Measurements from ENCODE around the gene ADCY1.

Gene ADCY1

GRCh38 chr7:45578022-45578421, 3.9 kb downstream of the ADCY1 start:
- DNase-seq = no peak

- DNase-seq = no peak
Measured at GRCh38 chr7:45578467-45578866, 4.3 kb downstream of the ADCY1 start.

DNA sequence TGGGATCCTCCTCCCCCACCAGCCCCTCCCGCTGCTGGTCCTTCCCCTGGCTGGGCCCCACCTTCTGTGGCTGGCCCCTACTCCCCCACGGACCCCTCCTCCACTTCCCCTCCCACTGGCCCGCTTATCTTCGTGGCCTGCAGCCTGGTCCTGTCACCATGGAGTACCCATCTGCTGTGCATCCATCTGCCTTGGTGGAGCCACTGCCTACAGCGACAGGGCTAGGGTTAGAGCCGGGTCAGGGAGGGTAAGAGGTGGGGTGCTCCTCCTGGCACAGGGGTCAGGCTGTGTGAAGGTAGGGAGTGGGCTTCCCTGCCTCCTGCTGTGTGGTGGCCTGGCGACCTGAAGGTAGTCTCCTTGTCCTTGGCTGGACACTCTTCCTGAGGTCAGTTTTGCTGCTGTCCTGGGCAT, 5.2 kb downstream of the ADCY1 start:
- DNase-seq = no peak

GRCh38 chr7:45580053-45580872, 6.1 kb downstream of the ADCY1 start:
- no peak for DNase-seq

DNA sequence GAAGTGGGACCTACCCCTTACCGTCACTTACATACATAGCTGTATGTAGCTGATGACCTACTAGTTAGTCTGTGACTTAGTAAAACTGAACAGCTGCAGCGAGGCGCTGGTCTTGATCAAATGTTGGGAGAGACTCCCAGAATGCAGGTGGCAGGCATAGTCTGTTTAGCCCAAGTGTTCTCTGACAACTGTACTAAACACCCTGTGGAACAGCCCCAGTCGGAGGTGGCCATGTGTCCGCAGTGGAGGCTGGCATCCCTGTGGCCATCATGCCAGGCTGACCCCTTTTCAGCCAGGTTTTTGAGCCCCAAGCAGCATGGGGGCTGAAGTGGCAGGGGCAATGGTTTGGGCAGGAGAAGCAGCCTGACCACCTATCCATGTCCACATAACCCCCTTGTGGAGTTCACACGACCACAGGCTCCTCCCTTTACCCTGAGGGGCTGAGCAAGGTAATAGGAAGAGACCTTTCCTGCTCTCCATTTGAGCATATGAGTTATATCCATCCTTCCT, 7.2 kb downstream of the ADCY1 start:
- DNase-seq = no peak

GRCh38 chr7:45582136-45582749, 8.1 kb downstream of the ADCY1 start:
- no peak for DNase-seq

DNA sequence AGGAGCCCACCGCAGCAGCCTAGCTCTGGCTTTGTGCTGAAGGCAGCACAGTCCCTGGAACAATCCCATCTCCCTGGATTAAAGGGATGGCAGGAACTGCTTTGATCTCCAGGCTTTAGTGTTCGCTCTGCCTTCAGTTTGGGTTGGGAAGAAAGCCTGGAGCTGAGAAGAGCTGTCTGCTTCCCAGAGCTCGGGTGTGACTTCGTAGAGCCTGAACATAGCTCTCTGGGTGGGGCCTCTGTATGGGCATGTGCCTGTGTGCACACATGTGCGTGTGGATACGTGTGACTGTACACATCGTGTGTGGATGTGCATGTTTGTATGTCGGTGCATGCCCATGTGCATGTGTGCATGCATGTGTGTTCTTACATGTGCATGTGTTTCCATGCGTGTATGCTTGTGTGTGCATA, 8.7 kb downstream of the ADCY1 start:
- DNase-seq = no peak

DNA sequence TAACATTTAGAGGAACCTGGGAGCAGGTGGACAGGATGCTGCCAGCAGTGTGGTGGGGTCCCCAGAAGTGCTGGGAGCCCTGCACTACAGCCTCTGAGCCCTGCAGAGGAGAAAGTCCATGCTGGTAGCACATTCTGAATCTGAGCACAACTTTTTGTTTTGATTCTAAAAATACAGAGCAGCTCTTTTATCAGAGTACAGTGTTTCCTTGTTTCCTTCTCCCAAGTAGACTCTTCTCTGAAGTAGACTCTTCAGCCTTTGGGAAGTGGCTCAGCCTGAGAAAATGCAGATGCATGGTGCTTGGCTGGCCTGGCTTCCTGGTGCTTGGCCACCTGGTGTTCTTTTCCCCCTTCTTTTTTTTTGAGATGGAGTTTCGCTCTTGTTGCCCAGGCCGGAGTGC, 9.1 kb downstream of the ADCY1 start:
- DNase-seq = no peak

DNA sequence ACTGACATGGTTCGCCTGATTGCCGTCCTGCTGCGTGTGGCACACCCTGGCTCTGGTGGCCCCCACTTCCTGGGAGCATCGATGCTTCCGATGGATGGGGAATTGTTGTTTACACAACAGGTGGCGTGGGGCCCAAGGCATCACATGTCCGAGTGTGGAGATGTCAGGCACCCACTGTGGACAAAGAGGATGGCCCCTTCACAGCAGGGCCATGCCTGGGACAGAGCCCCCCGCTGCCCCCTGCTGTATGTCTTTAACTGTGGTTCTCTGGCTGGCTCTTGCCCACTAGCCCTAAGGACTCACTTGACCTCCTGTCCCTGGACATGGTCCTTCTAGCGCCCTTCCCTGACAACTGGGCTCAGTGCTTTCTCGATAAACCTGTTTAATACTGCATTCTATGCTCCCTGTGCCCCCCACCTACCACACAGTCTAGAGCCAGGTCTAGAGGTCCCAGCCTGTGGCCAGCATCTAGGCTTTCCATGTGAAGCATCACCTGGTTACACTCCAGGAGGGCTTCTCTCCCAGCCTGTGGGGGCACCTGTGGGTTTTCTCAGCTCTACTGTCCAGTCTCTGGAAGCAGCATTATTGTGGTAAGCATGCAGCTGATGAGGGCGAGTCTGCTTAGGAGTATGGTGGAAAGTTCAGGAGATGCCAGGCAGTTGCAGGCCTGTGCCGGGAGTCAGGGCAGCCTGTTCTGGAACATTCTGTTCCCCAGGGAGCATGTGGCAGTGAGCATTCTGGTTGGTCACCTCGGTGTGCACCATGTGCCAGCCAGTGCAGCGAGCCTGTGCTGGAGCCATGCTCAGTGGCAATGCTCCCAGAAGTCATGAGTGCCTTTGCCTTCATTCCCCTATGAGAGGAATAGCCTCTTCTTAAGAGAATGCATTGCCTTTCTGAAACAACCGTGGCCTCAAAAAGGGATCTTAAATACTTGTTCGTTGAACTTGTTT, 10.4 kb downstream of the ADCY1 start:
- no peak for DNase-seq

DNA sequence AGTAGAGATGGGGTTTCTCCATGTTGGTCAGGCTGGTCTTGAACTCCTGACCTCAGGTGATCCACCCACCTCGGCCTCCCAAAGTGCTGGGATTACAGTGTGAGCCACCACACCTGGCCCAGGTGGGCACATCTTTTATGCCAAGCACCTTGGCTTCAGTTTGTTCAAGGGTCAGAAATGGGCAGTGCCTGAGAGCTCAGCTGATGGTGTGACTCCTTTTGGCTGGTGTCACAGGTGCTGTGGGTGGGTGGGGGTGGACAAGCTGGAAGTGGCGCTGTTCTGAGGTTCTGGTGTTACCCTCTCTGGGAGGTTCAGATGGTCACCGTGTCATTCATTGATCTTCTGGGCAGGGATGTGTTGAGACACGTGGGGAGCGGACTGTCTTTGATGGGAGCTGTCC, 11.5 kb downstream of the ADCY1 start:
- no peak for DNase-seq

DNA sequence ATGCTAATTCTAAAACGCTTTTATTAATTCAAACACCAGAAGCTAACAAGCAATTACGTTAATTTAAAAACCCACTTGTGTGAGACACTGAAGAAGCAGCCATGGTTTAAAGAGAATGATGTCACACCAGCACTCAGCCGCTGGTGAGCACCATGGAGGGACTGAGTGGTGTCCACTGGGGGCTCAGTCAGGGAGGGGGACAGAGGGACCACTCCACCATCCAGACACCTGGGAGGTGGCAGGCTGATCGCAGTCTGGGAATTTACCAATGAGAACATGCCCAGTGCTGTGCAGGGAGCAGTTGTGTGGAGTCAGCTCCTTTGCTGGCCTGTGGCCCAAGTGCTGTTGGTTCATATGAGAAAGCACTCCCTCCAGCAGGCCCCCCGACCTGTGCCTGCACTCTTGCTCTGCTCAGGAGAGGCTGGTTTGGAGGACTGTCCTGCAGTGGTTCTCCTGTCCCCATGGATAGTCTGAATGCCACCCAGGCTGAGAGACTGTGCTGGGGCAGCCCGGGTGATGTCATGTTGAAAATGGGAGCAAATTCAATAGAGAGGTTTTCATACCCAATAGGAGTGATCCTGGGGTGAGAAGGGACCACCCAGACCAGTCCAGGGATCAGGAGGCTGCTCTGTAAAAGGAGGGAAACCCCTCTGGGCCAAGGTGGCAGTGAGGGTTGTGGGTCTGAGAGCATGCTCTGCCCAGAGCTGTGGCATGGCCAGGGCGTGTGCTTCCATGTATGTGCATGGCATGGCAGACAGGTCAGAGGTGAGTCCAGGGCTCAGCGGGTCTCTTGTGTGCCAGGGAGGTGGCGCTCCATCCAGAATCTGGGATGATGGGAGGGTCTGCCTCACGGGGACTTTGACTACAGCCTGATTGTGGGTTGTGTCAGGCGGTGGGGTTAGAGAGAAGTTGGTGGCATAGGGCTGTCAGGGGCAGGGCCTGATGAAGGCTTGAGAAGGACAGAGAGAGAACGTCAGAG, 12.7 kb downstream of the ADCY1 start:
- DNase-seq = no peak

- no peak for DNase-seq
Measured at GRCh38 chr7:45588466-45588865, 14.3 kb downstream of the ADCY1 start.

- DNase-seq = no peak
Measured at GRCh38 chr7:45589061-45589460, 14.9 kb downstream of the ADCY1 start.

DNA sequence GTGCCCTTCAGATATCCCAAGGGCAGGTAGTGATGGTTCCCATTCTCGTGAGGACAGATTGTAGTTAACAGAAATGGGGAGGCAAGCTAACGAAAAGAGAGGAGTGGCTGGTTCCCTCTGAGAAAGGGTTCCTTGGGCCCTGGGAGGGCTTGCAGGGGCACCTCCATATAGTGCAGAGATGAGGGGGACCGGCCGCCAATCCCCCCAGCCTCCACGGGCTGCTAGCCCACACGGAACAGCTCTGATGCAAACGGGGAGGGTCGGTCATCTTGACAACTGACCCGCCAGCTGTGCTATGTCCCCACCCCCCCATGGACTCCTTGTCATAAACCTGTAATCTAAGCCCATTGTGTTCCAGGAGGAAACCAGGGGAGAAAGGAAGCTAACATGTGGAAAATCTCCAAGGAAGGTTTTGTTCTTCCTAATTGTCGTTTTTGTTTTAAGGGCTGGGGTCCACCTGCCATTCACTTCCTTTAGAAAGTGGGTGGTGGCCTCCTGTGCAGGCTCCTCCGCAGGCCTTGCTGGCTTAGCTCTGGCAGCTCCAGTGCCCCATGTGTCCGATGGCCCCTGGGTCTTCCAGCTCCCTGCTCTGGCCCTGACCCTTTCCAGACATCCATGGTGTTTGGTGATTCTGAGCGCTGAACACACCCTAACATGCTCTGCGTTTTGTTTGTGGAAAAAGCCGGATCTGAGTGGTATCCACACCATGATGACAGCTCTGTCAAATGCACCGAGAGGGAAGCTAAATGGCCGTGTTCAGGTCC, 15.9 kb downstream of the ADCY1 start:
- no peak for DNase-seq

GRCh38 chr7:45590679-45591057, 16.5 kb downstream of the ADCY1 start:
- DNase-seq = no peak

GRCh38 chr7:45591101-45591906, 17.1 kb downstream of the ADCY1 start:
- DNase-seq = no peak

- no peak for DNase-seq
Measured at GRCh38 chr7:45592230-45592991, 18.2 kb downstream of the ADCY1 start.

DNA sequence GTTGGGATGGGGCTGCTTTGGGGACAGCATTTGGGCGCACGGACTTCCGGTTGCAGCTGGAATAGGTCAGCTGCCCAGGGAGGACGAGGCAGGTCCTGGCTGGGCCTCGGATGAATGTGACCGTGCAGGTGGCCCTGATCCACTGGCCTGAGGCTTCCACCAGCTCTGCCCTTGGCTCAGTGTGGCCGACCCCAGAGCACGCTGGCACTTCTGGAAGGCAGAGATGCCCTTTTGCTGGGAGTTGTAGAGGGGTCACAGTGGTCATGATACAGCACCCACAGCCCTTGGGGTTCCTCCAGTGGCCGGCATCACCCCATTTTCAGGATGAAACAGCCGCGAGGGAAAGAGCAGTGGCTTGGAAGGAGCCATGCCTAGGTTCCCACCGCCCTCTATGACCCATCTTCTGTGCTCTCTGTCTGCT, 19.0 kb downstream of the ADCY1 start:
- DNase-seq = no peak

- DNase-seq = no peak
Measured at GRCh38 chr7:45593877-45594276, 19.7 kb downstream of the ADCY1 start.
